Measurements from ENCODE around the gene CTNND2. TPM values are rescaled to one million over a fixed set of nuclear protein-coding genes. Genes with fewer than 3 reads are reported as not detected.

Gene CTNND2
- total and polyA plus RNA-seq, 10 of the 15 experiments (the other 5 are each of a cell fraction or from before 2014, with no cell fraction given): 0.02 to 0.16 (median 0.04) TPM; not detected in 7

DNA sequence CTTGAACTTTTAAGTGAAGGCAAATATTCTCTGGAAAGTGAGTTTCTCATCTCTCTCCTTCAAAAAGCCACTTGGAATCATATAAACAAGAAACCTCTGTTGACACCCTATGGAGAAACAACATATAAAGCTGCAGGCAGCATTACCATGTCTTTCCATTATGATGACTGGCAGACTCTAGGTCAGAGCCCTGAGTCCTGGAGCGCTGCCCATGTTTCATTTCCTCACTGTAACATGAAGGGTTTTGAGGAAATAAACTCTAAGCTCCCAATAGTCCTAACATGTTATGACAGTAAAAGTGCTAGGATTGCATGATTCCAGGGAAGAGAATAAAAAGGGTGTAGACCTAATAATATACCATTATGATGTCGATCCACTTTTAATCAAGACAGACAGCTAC lies 220.6 kb downstream of the CTNND2 start:
- H3K27me3 ChIP-seq (replicated peaks in 1 of 2; ENCODE audit: control insufficient read depth in 2 of 2, insufficient read depth in 2 of 2, low read length in 1 of 2): no peaks in the 10 kb centered on the region
- SMC1A ChIA-PET (ENCODE audit: uncharacterized antibody, unreplicated experiment): no interaction called here
- no TSS peak for BruUV-seq (replicated peaks)
- H3K36me3 ChIP-seq (ENCODE audit: control insufficient read depth in 2 of 2, insufficient read depth in 2 of 2, low read length in 1 of 2): no peaks in the 10 kb centered on the region
- in situ Hi-C loops (cut with MboI): no loop called here
- H4K20me1 ChIP-seq (ENCODE audit: control insufficient read depth, insufficient read depth): no peaks in the 10 kb centered on the region
- H3K9ac ChIP-seq (ENCODE audit: control insufficient read depth, insufficient read depth, low read length): no peak overlapping the region
- CTCF ChIA-PET: no interaction called here
- H3K4me2 ChIP-seq (ENCODE audit: control insufficient read depth, insufficient read depth): no peak overlapping the region
- ATAC-seq (no peak), FAIRE-seq (no peak), DNase-seq (ENCODE audit: low read depth, low spot score) (no peak)
- RAD21 ChIA-PET (ENCODE audit: unreplicated experiment): no interaction called here
- H3K9me3 ChIP-seq (replicated peaks; ENCODE audit: control insufficient read depth, insufficient read depth, low read length): no peaks in the 10 kb centered on the region
- H2AFZ ChIP-seq (ENCODE audit: control insufficient read depth, low read depth, low read length): no peak overlapping the region
- intact Hi-C loops (cut with micrococcal nuclease; ENCODE audit: unreplicated experiment): no loop called here
- H3K4me3 ChIP-seq: no peak overlapping the region
- H3K27ac ChIP-seq (ENCODE audit: control insufficient read depth, insufficient read depth): no peak overlapping the region
- no peaks in the 10 kb centered on the region for H3K79me2 ChIP-seq (ENCODE audit: control insufficient read depth, insufficient read depth, low read length)
- POLR2A ChIA-PET: no interaction called here
- no peaks in the 10 kb centered on the region for H3K4me1 ChIP-seq (ENCODE audit: control insufficient read depth, insufficient read depth, low read length)
- 24% methylated on average over 2 of the region's 2 CpGs for WGBS (ENCODE audit: insufficient coverage, insufficient replicate concordance, low lambda C conversion rate, missing lambda C conversion rate)
- no peak for TF ChIP-seq BACH1 (IDR thresholded peaks at IDR 0.05; ENCODE audit: borderline replicate concordance)
- TF ChIP-seq, protein P1, sequence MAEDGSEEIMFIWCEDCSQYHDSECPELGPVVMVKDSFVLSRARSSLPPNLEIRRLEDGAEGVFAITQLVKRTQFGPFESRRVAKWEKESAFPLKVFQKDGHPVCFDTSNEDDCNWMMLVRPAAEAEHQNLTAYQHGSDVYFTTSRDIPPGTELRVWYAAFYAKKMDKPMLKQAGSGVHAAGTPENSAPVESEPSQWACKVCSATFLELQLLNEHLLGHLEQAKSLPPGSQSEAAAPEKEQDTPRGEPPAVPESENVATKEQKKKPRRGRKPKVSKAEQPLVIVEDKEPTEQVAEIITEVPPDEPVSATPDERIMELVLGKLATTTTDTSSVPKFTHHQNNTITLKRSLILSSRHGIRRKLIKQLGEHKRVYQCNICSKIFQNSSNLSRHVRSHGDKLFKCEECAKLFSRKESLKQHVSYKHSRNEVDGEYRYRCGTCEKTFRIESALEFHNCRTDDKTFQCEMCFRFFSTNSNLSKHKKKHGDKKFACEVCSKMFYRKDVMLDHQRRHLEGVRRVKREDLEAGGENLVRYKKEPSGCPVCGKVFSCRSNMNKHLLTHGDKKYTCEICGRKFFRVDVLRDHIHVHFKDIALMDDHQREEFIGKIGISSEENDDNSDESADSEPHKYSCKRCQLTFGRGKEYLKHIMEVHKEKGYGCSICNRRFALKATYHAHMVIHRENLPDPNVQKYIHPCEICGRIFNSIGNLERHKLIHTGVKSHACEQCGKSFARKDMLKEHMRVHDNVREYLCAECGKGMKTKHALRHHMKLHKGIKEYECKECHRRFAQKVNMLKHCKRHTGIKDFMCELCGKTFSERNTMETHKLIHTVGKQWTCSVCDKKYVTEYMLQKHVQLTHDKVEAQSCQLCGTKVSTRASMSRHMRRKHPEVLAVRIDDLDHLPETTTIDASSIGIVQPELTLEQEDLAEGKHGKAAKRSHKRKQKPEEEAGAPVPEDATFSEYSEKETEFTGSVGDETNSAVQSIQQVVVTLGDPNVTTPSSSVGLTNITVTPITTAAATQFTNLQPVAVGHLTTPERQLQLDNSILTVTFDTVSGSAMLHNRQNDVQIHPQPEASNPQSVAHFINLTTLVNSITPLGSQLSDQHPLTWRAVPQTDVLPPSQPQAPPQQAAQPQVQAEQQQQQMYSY (CRISPR knock-in tag; IDR thresholded peaks at IDR 0.05): no peak
- TF ChIP-seq IRF4 (IDR thresholded peaks at IDR 0.05; ENCODE audit: low read depth, low read length): no peak
- TF ChIP-seq NFYA (IDR thresholded peaks at IDR 0.05; ENCODE audit: borderline replicate concordance, low read depth, low read length): no peak
- no peak for TF ChIP-seq ZZZ3 (IDR thresholded peaks at IDR 0.05; ENCODE audit: control insufficient read depth, insufficient read length, low read depth)
- TF ChIP-seq TARDBP (IDR thresholded peaks at IDR 0.05; ENCODE audit: borderline replicate concordance): no peak
- TF ChIP-seq, protein P2, sequence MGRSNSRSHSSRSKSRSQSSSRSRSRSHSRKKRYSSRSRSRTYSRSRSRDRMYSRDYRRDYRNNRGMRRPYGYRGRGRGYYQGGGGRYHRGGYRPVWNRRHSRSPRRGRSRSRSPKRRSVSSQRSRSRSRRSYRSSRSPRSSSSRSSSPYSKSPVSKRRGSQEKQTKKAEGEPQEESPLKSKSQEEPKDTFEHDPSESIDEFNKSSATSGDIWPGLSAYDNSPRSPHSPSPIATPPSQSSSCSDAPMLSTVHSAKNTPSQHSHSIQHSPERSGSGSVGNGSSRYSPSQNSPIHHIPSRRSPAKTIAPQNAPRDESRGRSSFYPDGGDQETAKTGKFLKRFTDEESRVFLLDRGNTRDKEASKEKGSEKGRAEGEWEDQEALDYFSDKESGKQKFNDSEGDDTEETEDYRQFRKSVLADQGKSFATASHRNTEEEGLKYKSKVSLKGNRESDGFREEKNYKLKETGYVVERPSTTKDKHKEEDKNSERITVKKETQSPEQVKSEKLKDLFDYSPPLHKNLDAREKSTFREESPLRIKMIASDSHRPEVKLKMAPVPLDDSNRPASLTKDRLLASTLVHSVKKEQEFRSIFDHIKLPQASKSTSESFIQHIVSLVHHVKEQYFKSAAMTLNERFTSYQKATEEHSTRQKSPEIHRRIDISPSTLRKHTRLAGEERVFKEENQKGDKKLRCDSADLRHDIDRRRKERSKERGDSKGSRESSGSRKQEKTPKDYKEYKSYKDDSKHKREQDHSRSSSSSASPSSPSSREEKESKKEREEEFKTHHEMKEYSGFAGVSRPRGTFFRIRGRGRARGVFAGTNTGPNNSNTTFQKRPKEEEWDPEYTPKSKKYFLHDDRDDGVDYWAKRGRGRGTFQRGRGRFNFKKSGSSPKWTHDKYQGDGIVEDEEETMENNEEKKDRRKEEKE (IDR thresholded peaks at IDR 0.05): no peak
- TF ChIP-seq GATAD2B (conservative IDR thresholded peaks at IDR 0.05; ENCODE audit: low read depth): no peak
- TF ChIP-seq, protein P3, sequence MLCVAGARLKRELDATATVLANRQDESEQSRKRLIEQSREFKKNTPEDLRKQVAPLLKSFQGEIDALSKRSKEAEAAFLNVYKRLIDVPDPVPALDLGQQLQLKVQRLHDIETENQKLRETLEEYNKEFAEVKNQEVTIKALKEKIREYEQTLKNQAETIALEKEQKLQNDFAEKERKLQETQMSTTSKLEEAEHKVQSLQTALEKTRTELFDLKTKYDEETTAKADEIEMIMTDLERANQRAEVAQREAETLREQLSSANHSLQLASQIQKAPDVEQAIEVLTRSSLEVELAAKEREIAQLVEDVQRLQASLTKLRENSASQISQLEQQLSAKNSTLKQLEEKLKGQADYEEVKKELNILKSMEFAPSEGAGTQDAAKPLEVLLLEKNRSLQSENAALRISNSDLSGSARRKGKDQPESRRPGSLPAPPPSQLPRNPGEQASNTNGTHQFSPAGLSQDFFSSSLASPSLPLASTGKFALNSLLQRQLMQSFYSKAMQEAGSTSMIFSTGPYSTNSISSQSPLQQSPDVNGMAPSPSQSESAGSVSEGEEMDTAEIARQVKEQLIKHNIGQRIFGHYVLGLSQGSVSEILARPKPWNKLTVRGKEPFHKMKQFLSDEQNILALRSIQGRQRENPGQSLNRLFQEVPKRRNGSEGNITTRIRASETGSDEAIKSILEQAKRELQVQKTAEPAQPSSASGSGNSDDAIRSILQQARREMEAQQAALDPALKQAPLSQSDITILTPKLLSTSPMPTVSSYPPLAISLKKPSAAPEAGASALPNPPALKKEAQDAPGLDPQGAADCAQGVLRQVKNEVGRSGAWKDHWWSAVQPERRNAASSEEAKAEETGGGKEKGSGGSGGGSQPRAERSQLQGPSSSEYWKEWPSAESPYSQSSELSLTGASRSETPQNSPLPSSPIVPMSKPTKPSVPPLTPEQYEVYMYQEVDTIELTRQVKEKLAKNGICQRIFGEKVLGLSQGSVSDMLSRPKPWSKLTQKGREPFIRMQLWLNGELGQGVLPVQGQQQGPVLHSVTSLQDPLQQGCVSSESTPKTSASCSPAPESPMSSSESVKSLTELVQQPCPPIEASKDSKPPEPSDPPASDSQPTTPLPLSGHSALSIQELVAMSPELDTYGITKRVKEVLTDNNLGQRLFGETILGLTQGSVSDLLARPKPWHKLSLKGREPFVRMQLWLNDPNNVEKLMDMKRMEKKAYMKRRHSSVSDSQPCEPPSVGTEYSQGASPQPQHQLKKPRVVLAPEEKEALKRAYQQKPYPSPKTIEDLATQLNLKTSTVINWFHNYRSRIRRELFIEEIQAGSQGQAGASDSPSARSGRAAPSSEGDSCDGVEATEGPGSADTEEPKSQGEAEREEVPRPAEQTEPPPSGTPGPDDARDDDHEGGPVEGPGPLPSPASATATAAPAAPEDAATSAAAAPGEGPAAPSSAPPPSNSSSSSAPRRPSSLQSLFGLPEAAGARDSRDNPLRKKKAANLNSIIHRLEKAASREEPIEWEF (IDR thresholded peaks at IDR 0.05; ENCODE audit: insufficient replicate concordance, low read depth, low read length): no peak
- TF ChIP-seq TBL1XR1 (IDR thresholded peaks at IDR 0.05; ENCODE audit: low read depth, low read length): no peak
- TF ChIP-seq, protein P4, sequence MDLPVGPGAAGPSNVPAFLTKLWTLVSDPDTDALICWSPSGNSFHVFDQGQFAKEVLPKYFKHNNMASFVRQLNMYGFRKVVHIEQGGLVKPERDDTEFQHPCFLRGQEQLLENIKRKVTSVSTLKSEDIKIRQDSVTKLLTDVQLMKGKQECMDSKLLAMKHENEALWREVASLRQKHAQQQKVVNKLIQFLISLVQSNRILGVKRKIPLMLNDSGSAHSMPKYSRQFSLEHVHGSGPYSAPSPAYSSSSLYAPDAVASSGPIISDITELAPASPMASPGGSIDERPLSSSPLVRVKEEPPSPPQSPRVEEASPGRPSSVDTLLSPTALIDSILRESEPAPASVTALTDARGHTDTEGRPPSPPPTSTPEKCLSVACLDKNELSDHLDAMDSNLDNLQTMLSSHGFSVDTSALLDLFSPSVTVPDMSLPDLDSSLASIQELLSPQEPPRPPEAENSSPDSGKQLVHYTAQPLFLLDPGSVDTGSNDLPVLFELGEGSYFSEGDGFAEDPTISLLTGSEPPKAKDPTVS (IDR thresholded peaks at IDR 0.05; ENCODE audit: low read depth, low read length): no peak
- TF ChIP-seq TAF1 (IDR thresholded peaks at IDR 0.05; ENCODE audit: borderline replicate concordance, low read depth, low read length): no peak

Measured in GM12878 (cell line).